Fibroblast of mammary gland (primary cell): ENCODE results near the gene TNFRSF21.

ENCODE experiments used
- DNase-seq: peaks from one replicate; pipeline ENCODE4 v3.0.0-alpha.2; 2010; ENCODE audit warnings: low read depth
- H3K4me3 ChIP-seq: 2 replicates; pipeline ENCODE4 v1.5.1; 2011; ENCODE audit warnings: low read depth, mild to moderate bottlenecking, low read length, moderate library complexity; ENCODE audit not compliant: control insufficient read depth
- CTCF ChIP-seq: conservative IDR thresholded peaks from 2 replicates; pipeline ENCODE4 v1.5.1; 2011; ENCODE audit warnings: low read depth, low read length, inconsistent platforms; ENCODE audit not compliant: control insufficient read depth, insufficient read depth

TNFRSF21 gene

GRCh38 chr6:47182291-47182957, 127.3 kb downstream of the TNFRSF21 start:
- TF ChIP-seq CTCF: no peak

DNA sequence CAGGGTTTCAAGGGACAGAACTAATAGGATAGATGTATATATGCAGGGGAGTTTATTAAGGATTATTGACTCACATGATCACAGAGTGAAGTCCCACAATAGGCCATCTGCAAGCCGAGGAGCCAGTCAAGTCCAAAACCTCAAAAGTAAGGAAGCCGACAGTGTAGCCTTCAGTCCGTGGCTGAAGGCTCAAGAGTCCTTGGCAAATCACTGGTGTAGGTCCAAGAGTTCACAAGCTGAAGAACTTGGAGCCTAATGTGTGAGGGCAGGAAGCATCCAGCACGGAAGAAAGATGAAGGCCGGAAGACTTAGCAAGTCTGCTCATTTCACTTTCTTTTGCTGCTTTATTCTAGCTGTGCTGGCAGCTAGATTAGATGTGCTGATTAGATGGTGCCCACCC, 128.0 kb downstream of the TNFRSF21 start:
- TF ChIP-seq CTCF: no peak

More at GRCh38 chr6:47182291-47182957, 127.3 kb downstream of the TNFRSF21 start:
- H3K4me3 ChIP-seq: no peak overlapping the region
- DNase-seq: no peak

More for the DNA sequence above, 128.0 kb downstream of the TNFRSF21 start:
- no peak overlapping the region for H3K4me3 ChIP-seq
- no peak for DNase-seq
